B cell (primary cell): ENCODE results near the gene TEKT2. TPM values are rescaled to one million over a fixed set of nuclear protein-coding genes. Genes with fewer than 3 reads are reported as not detected.

Experiments used
- ATAC-seq: fragments of 200-7000 bp; cut with Tn5 transposase; one replicate; pipeline ENCODE4 v1.10.0; 2021; ENCODE audit warnings: low read depth, mild to moderate bottlenecking, moderate number of reproducible peaks, moderate library complexity
- CTCF ChIA-PET: fragments of 350-600 bp; sonication (Branson Sonifier 250); formaldehyde crosslinking; loops from one replicate; lab custom pipeline; 2021; ENCODE audit warnings: antibody characterized with exemption, inconsistent platforms; lab: Charles Lee
- POLR2A ChIA-PET: fragments of 350-600 bp; sonication (Branson Sonifier 250); formaldehyde crosslinking; loops from one replicate; lab custom pipeline; 2021; ENCODE audit warnings: antibody characterized with exemption; lab: Charles Lee
- DNase-seq: peaks from one replicate; pipeline ENCODE4 v3.0.0; 2013
- H2AFZ ChIP-seq: 2 replicates; pipeline ENCODE4 v1.6.1; 2012; ENCODE audit warnings: mild to moderate bottlenecking, low read depth, low read length; ENCODE audit not compliant: insufficient read depth, poor library complexity, severe bottlenecking
- H3K27ac ChIP-seq, 2 donors: 1 replicate in 1 of 2; 2 replicates in 1 of 2; pipeline ENCODE4 v1.5.1; 2012 to 2013; ENCODE audit warnings: low read length in 2 of 2, mild to moderate bottlenecking in 2 of 2, moderate library complexity in 1 of 2
- H3K27me3 ChIP-seq, 4 experiments: fragments of 200-600 bp in 1 of 4; sonication (generic) in 1 of 4; replicated peaks in 1 of 4; 1 replicate in 2 of 4; 2 replicates in 2 of 4; pipeline versions ENCODE4 v1.6.1 to v1.7.0; 2013 to 2016; ENCODE audit warnings: low read length in 3 of 4, mild to moderate bottlenecking in 2 of 4, mixed read lengths in 1 of 4, moderate library complexity in 1 of 4; ENCODE audit not compliant: insufficient read depth in 4 of 4, control insufficient read depth in 3 of 4; ENCODE audit errors: control extremely low read depth in 1 of 4
- H3K36me3 ChIP-seq, 2 experiments: replicated peaks in 1 of 2; 1 replicate in 1 of 2; 2 replicates in 1 of 2; pipeline versions ENCODE4 v1.6.1 to v1.7.1; 2013; ENCODE audit warnings: low read length in 1 of 2; ENCODE audit not compliant: insufficient read depth in 2 of 2, control insufficient read depth in 1 of 2; ENCODE audit errors: control extremely low read depth in 1 of 2, extremely low read depth in 1 of 2
- H3K4me1 ChIP-seq, 2 donors: fragments of 200-600 bp in 1 of 2; sonication (generic) in 1 of 2; 1 replicate in 1 of 2; 2 replicates in 1 of 2; pipeline versions ENCODE4 v1.5.1 to v1.6.1; 2013 to 2017; ENCODE audit warnings: low read length in 2 of 2; ENCODE audit not compliant: control insufficient read depth in 2 of 2, insufficient read depth in 2 of 2
- H3K4me2 ChIP-seq: replicated peaks from 2 replicates; pipeline ENCODE3; 2012; ENCODE audit warnings: mild to moderate bottlenecking, low read depth, low read length; ENCODE audit not compliant: poor library complexity, severe bottlenecking
- H3K4me3 ChIP-seq, 5 experiments: fragments of 200-600 bp in 1 of 5; sonication (generic) in 1 of 5; 1 replicate in 3 of 5; 2 replicates in 2 of 5; pipeline versions ENCODE4 v1.5.1 to v1.7.0; 2011 to 2016; ENCODE audit warnings: low read length in 4 of 5, mild to moderate bottlenecking in 4 of 5, low read depth in 2 of 5, control low read depth in 1 of 5, moderate library complexity in 1 of 5; ENCODE audit not compliant: insufficient read depth in 1 of 5; ENCODE audit errors: control extremely low read depth in 1 of 5, extremely low read depth in 1 of 5
- H3K79me2 ChIP-seq: fragments of 200-600 bp; sonication (generic); one replicate; pipeline ENCODE4 v1.6.0; 2016; ENCODE audit warnings: low read length; ENCODE audit not compliant: control insufficient read depth, insufficient read depth
- H3K9ac ChIP-seq: fragments of 200-600 bp; sonication (generic); 2 replicates; pipeline ENCODE4 v1.6.1; 2017; ENCODE audit warnings: mild to moderate bottlenecking, low read length, moderate library complexity
- H3K9me3 ChIP-seq, 3 donors: one replicate each; pipeline versions ENCODE4 v1.6.1 to v1.7.1; 2013; ENCODE audit warnings: low read length in 2 of 3; ENCODE audit not compliant: control insufficient read depth in 2 of 3, insufficient read depth in 1 of 3; ENCODE audit errors: control extremely low read depth in 1 of 3
- H4K20me1 ChIP-seq: 2 replicates; pipeline ENCODE4 v1.6.0; 2012; ENCODE audit warnings: mild to moderate bottlenecking, low read length; ENCODE audit not compliant: insufficient read depth, control insufficient read depth, poor library complexity, severe bottlenecking
- H3K27ac Mint-ChIP-seq: one replicate; pipeline ENCODE4 v1.8.0; 2021; ENCODE audit warnings: mixed read lengths
- H3K27me3 Mint-ChIP-seq: one replicate; pipeline ENCODE4 v1.8.0; 2021; ENCODE audit warnings: mixed read lengths
- H3K4me1 Mint-ChIP-seq: one replicate; pipeline ENCODE4 v1.8.0; 2021; ENCODE audit warnings: mixed read lengths
- H3K4me3 Mint-ChIP-seq: one replicate; pipeline ENCODE4 v1.8.0; 2021; ENCODE audit warnings: mixed read lengths
- H3K9me3 Mint-ChIP-seq: one replicate; pipeline ENCODE4 v1.8.0; 2022; ENCODE audit warnings: mixed read lengths; ENCODE audit not compliant: insufficient read depth
- CTCF ChIP-seq: fragments of 200-600 bp; IDR thresholded peaks from one replicate; pipeline ENCODE4 v1.8.0; 2022; ENCODE audit warnings: antibody characterized with exemption, mild to moderate bottlenecking
- EZH2 ChIP-seq: IDR thresholded peaks from 2 replicates; pipeline ENCODE4 v1.6.1; 2012; ENCODE audit warnings: borderline replicate concordance, low read depth, mild to moderate bottlenecking, moderate library complexity, low read length; ENCODE audit not compliant: insufficient read depth, poor library complexity, severe bottlenecking
- WGBS: methylation state at CpG from one replicate; pipeline ENCODE4 v1.1.5; 2013; ENCODE audit warnings: missing lambda C conversion rate; ENCODE audit not compliant: insufficient coverage; 5-methylcytosine and 5-hydroxymethylcytosine counted together
- intact Hi-C: fragments of 100-400 bp; cut with micrococcal nuclease; formaldehyde crosslinking; loops from one replicate; pipeline ENCODE4 v1.10.0; 2022
- polyA plus RNA-seq: library from polyadenylated mRNA; depleted of rRNA; stranded (reverse); fragments of >200 nt; gene quantifications from 2 replicates; pipeline ENCODE4 v1.2.3, GENCODE V29; 2012
- total RNA-seq, 2 donors: library from RNA; stranded (reverse); fragments of 120-200 nt in 1 of 2; gene quantifications; 1 replicate in 1 of 2; 2 replicates in 1 of 2; pipeline versions ENCODE4 v1.2.3 to v1.2.4, GENCODE V29; 2013 to 2022

The TEKT2 gene
- total and polyA plus RNA-seq, 2 donors (not counting 1 experiment from before 2014, with no cell fraction given) = not detected

DNA sequence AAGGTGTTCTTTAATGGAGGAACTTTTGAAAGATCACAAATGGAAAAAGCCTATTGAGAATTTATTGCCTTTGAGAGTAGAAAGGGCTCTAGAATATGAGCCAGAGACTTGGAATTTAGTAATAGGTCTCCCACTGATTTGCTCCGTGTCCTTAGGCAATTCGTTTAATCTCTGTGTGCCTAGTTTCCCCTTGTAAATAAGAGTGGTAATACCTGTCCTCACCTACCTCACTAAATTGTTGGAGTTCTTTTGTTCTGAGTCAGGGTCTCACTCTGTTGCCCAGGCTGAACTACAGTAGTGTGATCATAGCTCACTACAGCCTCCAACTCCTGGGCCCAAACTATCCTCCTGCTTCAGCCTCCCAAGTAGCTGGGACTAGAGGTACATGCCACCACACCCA is 15.0 kb upstream of the TEKT2 start:
- intact Hi-C loops = no loop called here
- ChIA-PET CTCF (no interaction called here), POLR2A (no interaction called here)
- H3K27ac ChIP-seq = no peak overlapping the region
- Mint-ChIP-seq H3K27me3 (no peaks in the 10 kb centered on the region), H3K9me3 (no peaks in the 10 kb centered on the region), H3K4me1 (no peaks in the 10 kb centered on the region), H3K4me3 (no peak overlapping the region), H3K27ac (no peak overlapping the region)
- H3K4me3 ChIP-seq = no peak overlapping the region
- WGBS = 100% methylated on average over 2 of the region's 2 CpGs
- no peaks in the 10 kb centered on the region for H3K4me1 ChIP-seq
- TF ChIP-seq EZH2 = no peak
- no peak for TF ChIP-seq CTCF
- no peaks in the 10 kb centered on the region for H3K9me3 ChIP-seq
- H4K20me1 ChIP-seq = no peaks in the 10 kb centered on the region
- no peak overlapping the region for H3K9ac ChIP-seq
- no peaks in the 10 kb centered on the region for H3K36me3 ChIP-seq
- no peak for ATAC-seq
- DNase-seq = no peak
- no peak overlapping the region for H2AFZ ChIP-seq
- no peaks in the 10 kb centered on the region for H3K27me3 ChIP-seq
- H3K79me2 ChIP-seq = no peaks in the 10 kb centered on the region
- no peak overlapping the region for H3K4me2 ChIP-seq

DNA sequence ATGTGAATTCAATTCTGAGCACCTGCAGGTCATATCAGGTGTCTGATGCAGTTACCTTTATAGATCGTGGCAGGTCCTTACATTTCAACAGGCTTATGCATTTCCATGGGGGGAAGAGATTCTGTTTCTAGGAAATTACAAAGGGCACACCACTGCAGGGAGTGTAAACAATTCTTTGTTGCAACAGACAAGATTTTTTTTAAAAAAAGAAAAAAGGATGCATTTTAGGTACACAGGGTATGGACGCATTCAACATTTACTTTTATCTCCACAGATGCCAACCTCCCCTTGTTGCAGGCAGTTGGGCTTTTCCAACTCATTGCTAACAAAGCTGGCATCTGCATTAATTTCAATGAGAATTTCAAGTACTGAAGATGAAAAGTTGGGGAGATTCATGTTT is 13.5 kb upstream of the TEKT2 start:
- DNase-seq = no peak
- H3K9me3 Mint-ChIP-seq = no peaks in the 10 kb centered on the region
- Histone ChIP-seq H3K4me3 (no peak overlapping the region), H3K27me3 (no peaks in the 10 kb centered on the region), H2AFZ (no peak overlapping the region), H3K4me1 (no peaks in the 10 kb centered on the region), H3K36me3 (no peaks in the 10 kb centered on the region), H3K9ac (no peak overlapping the region), H4K20me1 (no peaks in the 10 kb centered on the region), H3K27ac (no peak overlapping the region), H3K9me3 (no peaks in the 10 kb centered on the region), H3K79me2 (no peaks in the 10 kb centered on the region), H3K4me2 (no peak overlapping the region)
- ATAC-seq = no peak
- no CpG with 5 or more reads among the region's 2 CpGs for WGBS
- no peak overlapping the region for H3K27ac Mint-ChIP-seq
- no peak overlapping the region for H3K4me3 Mint-ChIP-seq
- ChIA-PET CTCF (no interaction called here), POLR2A (no interaction called here)
- H3K4me1 Mint-ChIP-seq = no peaks in the 10 kb centered on the region
- TF ChIP-seq CTCF (no peak), EZH2 (no peak)
- no peaks in the 10 kb centered on the region for H3K27me3 Mint-ChIP-seq
- intact Hi-C loops = no loop called here
